Endothelial cell of hepatic sinusoid (primary cell): ENCODE data around the gene C2.
"Not testable (repeated sequence)": the region's sequence is repeated elsewhere in the genome, so short reads cannot be mapped to it uniquely, and the experiment has no call there.

Experiments
- in situ Hi-C: cut with HindIII; loops from 2 replicates; pipeline ENCODE4 v1.10.0; 2017; ENCODE audit warnings: low sequenced_read_pairs

C2 gene

GRCh38 chr6:31972709-31973350 lies 45.3 kb downstream of the C2 start:
- in situ Hi-C loops = no loop called here

DNA sequence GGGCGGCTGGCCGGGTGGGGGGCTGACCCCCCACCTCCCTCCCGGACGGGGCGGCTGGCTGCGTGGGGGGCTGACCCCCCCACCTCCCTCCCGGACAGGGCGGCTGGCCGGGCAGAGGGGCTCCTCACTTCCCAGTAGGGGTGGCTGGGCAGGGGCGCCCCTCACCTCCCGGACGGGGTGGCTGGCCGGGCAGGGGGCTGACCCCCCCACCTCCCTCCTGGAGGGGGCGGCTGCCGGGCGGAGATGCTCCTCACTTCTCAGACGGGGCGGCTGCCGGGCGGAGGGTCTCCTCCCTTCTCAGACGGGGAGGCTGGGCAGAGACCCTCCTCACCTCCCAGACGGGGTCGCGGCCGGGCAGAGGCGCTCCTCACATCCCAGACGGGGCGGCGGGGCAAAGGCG lies 48.5 kb downstream of the C2 start:
- in situ Hi-C loops = not testable (repeated sequence)

DNA sequence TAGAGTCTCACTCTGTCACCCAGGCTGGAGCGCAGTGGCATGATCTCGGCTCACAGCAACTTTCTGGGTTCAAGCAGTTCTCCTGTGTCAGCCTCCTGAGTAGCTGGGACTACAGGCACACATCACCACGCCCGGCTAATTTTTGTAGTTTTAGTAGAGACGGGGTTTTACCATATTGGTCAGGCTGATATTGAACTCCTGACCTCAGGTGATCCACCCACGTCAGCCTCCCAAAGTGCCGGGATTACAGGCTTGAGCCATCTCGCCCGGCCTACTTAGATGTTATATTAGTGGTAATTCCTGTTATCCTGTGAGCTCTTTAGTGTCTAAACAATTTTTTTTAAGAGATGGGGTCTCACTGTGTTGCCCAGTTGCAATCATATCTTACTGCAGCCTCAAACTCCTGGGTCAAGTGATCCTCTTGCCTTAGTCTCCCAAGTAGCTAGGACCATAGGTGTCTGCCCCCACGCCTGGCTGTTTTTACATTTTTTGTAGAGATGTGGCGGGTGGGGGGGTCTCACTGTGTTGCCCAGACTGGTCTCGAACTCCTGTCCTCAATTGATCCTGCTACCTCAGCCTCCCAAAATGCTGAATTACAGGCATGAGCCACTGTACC lies 50.4 kb downstream of the C2 start:
- in situ Hi-C loops = no loop called here

GRCh38 chr6:31978831-31979230 lies 51.3 kb downstream of the C2 start:
- in situ Hi-C loops = no loop called here

GRCh38 chr6:31979238-31979898 lies 51.9 kb downstream of the C2 start:
- in situ Hi-C loops = no loop called here

DNA sequence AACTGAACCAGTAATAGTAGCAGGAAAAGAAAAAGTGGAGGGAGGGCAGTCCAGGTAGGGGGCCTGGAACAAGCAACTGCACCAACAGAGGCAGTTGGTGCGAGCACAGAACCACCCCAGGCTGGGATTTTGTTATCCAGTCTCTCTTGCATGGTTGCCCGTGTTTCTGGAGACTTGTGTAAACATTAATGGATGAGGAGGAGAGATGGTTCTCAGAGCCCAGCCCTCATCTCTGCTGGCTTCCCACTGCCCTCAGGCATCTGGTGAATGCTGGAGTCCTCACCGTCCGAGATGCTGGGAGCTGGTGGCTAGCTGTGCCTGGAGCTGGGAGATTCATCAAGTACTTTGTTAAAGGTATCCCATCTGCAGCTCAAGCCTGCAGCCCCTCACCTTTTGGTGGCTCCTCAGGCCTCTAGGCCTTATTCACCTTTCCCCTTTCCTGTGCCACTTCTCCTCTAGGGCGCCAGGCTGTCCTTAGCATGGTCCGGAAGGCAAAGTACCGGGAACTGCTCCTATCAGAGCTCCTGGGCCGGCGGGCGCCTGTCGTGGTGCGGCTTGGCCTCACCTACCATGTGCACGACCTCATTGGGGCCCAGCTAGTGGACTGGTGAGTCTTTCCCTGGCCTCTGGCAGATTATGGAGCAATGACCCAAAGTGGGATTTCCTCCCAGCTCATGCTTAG lies 52.8 kb downstream of the C2 start:
- in situ Hi-C loops = not testable (repeated sequence)

DNA sequence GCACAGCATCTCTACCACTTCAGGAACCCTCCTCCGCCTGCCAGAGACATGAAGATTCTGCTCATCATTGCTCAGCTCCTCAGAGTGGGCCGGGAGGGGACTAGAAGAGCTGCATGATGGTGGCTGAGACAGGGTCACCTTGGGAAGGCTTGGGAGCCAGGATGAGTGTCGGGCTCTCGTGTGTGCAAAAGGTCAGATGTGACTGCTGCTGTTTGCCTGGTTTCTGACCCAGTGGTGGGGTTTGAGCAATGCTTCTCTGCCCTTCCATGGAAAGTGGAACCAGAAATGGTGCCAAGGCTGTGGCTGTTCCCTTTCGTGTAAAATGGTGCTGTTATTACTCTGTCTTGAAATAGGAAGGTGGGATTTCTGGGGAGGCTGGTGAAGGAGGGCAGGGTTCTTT lies 53.5 kb downstream of the C2 start:
- in situ Hi-C loops = not testable (repeated sequence)

GRCh38 chr6:31981744-31982143 lies 54.2 kb downstream of the C2 start, which contains the start of gene C4A:
Gene C4A (plus strand): TSS chr6:31982057. CDS start chr6:31982108, 51 bp downstream.
- in situ Hi-C loops = not testable (repeated sequence)

- in situ Hi-C loops = not testable (repeated sequence)
Measured at GRCh38 chr6:31989363-31989762, 61.8 kb downstream of the C2 start.

- in situ Hi-C loops = not testable (repeated sequence)
Measured at GRCh38 chr6:31994421-31994820, 66.9 kb downstream of the C2 start.
